HEK293T (cell line): ENCODE data around the gene MSH5.

ENCODE experiments used
- BHLHE40 ChIP-seq: fragments of 450-650 bp; IDR thresholded peaks from 2 replicates; pipeline ENCODE4 v1.6.1; 2016; ENCODE audit warnings: mild to moderate bottlenecking, moderate library complexity, borderline replicate concordance
- ELF4 ChIP-seq: fragments of 450-650 bp; IDR thresholded peaks from 2 replicates; pipeline ENCODE4 v1.6.1; 2017; ENCODE audit warnings: antibody characterized with exemption
- FOXA1 ChIP-seq: fragments of 450-650 bp; IDR thresholded peaks from 2 replicates; pipeline ENCODE4 v1.6.1; 2016; ENCODE audit warnings: mild to moderate bottlenecking
- FOXK2 ChIP-seq: fragments of 450-650 bp; IDR thresholded peaks from 2 replicates; pipeline ENCODE4 v1.6.1; 2016; ENCODE audit warnings: mild to moderate bottlenecking
- FOXM1 ChIP-seq: fragments of 450-650 bp; IDR thresholded peaks from 2 replicates; pipeline ENCODE4 v1.6.1; 2017; ENCODE audit warnings: mild to moderate bottlenecking, borderline replicate concordance
- HDGF ChIP-seq: fragments of 450-650 bp; IDR thresholded peaks from 2 replicates; pipeline ENCODE4 v1.6.1; 2017; ENCODE audit warnings: antibody characterized with exemption, borderline replicate concordance
- NFRKB ChIP-seq: fragments of 450-650 bp; IDR thresholded peaks from 2 replicates; pipeline ENCODE4 v1.6.1; 2016; ENCODE audit warnings: mild to moderate bottlenecking, moderate library complexity
- SP1 ChIP-seq: fragments of 450-650 bp; IDR thresholded peaks from 2 replicates; pipeline ENCODE4 v1.6.1; 2017
- SUZ12 ChIP-seq: fragments of 450-650 bp; IDR thresholded peaks from 2 replicates; pipeline ENCODE4 v1.6.1; 2016; ENCODE audit warnings: mild to moderate bottlenecking
- TARDBP ChIP-seq: fragments of 450-650 bp; IDR thresholded peaks from 2 replicates; pipeline ENCODE4 v1.6.1; 2016
- ZNF384 ChIP-seq: fragments of 450-650 bp; IDR thresholded peaks from 2 replicates; pipeline ENCODE4 v1.6.1; 2016

DNA sequence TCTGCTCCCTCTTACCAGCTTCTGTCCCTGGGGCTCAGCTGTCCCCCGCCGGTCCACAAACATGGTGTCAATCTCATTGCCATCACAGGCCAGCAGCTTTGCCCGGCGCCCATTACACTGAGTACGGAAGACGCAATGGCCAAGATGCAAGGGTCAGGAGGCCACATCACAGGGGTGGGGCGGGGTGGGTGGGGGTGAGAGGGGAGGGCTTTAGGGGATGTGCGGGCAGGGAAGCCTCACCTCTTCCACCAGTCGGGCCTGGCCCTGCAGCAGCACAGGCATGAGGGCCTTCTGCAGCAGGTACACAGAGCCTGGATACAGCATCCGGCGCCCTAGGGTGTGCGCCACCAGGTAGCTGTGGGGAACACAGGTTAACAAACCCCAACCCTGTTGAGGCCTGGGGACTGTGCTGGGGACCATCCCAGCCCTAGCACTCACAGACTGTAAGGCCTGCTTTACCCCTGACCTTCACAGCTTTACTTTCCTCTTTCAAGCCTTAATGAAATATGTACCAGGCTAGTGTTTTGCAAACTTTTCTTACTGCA lies 48.2 kb upstream of the MSH5 start:
- TF ChIP-seq FOXA1 (no peak), FOXM1 (no peak), SP1 (no peak), FOXK2 (no peak), TARDBP (no peak), HDGF (no peak), SUZ12 (no peak), ELF4 (no peak), NFRKB (no peak), BHLHE40 (no peak), ZNF384 (no peak)
